Fibroblast of skin of left quadriceps (primary cell): ENCODE results near the gene ANKRD35.

Experiments used
- DNase-seq, 2 experiments: peaks; one replicate each; pipeline ENCODE4 v3.0.0-alpha.2; 2013; ENCODE audit warnings: low read depth in 2 of 2

ANKRD35 gene

GRCh38 chr1:145897969-145898368 lies 12.3 kb upstream of the ANKRD35 start:
- no peak for DNase-seq

DNA sequence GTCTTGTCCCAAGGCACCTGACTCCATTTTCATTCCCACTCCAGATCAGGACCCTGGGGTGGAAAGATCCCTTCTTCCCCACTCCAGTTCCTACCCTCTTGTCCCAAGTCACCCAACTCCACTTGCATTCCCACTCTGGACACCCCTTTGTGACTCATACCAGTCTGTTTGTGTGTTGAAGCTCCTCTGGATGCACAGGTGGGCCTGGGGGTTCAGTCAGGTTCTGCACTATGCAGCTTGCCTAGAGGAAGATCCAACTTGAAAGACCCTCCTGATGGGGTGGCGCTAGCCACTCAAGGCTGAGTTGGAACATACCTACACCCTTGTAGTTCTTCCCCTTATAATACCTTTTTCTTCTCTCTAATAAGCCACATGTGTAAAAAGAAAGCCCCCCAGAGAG lies 9.8 kb upstream of the ANKRD35 start:
- no peak for DNase-seq

GRCh38 chr1:145893306-145894055 lies 7.8 kb upstream of the ANKRD35 start:
- DNase-seq = no peak

DNA sequence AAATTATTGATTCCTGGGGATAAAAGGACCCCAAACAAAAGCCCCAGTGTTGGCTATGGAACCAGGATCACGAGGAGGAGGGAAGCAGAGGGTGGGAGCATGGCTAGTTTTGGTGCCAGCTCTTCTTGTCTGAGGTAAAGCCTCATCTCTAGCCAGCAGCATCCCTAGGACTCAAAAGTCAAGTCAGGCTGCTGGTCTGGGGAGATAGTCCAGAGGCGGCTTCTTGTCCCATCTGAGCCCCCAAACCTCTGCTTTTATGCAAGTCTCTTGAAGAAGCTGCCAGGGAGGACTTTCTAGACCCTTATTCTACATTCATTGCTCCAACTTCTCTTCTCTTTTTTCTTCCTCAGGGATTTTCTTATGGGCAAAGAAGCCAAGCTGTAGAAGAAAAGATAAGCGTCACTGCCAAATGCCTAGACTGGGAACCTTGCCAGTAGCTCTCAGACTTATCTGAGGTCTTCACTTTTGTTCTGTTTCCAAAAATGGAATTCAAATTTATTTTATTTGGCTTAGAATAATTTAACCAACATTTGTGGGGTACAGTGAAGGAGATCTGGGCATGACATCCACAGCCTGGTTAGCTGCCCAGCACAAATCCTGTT lies 6.9 kb upstream of the ANKRD35 start:
- peak in 1 of 2 experiments; percentile 28 for DNase-seq

GRCh38 chr1:145891587-145892485 lies 6.2 kb upstream of the ANKRD35 start:
- DNase-seq = peak; percentile 99

- DNase-seq = no peak
Measured at GRCh38 chr1:145891143-145891542, 5.5 kb upstream of the ANKRD35 start.

GRCh38 chr1:145889722-145890121 lies 4.1 kb upstream of the ANKRD35 start:
- DNase-seq = no peak

DNA sequence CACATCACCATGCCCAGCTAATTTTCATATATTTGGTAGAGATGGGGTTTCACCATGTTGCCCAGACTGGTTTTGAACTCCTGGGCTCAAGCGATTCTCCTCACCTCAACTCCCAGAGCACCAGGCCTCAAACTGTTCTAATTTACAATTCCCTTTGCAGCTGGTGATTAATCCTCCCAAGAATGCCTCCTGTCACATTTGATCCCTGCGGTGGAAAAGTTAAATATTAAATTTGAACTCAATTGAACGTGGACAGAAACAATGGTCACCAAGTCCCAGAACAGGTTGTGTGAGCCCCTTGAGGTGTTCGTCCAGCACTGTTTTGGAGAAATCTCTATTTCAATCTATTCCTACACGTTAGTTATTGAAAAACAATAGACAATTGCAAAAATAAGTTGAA lies 2.0 kb upstream of the ANKRD35 start:
- no peak for DNase-seq

DNA sequence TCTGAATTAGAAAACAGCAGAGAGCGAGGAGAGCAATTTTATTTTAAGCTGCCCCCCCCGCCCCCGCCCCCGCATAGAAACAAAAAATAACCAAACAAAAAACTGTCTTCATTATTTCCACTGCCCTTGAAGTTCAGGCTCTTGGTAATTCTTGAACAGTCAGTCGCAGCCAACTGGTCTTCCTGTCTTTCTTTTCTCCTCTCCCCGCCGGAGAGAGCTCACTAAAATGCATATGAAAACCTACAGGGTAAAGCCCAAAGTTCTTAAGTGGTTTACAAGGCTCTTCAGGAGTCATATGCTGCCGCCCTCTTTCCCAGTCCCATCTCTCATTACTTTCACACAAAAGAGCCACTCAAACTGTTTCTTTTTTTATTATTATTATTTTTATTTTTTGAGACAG lies 1.1 kb upstream of the ANKRD35 start:
- DNase-seq = no peak

DNA sequence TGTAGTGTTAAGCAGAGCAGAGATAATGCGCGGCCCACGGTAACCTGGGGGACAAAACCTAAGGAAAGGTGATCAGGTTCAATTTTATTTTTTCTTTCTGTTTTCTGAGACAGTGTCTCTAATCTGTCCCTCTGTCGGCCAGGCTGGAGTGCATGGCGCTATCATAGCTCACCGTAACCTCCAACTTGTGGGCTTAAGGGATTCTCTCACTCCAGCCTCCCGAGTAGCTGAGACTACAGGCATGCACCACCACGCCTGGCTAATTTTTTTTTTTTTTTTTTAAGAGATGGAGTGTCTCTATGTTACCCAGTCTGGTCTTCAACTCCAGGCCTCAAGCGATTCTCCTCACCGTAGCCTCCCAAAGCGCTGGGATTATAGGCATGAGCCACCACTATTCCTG lies 724 bp upstream of the ANKRD35 start:
- DNase-seq = no peak

DNA sequence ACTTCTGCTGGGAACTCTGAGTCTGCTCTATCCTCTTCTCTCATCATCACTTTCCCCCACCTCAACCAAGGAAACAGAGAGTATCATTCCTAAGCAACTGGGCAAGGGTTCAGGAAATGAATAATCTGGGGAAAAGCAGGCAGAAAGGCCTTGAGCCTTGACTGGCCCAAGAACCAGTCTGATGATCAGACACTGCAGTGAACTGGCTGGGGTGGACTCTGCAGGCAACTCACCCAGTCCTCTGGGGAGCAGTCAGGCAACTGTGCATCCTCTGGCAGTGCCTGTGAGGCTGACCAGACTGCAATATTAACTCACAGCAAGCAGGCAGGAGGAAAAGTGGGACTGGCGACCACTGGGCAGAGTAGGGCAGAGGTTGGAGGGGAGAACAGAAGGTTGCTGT lies 991 bp downstream of the ANKRD35 start:
- DNase-seq = no peak

GRCh38 chr1:145879775-145880174 lies 5.9 kb downstream of the ANKRD35 start:
- DNase-seq = no peak

- no peak for DNase-seq
Measured at GRCh38 chr1:145878724-145879123, 6.9 kb downstream of the ANKRD35 start.

DNA sequence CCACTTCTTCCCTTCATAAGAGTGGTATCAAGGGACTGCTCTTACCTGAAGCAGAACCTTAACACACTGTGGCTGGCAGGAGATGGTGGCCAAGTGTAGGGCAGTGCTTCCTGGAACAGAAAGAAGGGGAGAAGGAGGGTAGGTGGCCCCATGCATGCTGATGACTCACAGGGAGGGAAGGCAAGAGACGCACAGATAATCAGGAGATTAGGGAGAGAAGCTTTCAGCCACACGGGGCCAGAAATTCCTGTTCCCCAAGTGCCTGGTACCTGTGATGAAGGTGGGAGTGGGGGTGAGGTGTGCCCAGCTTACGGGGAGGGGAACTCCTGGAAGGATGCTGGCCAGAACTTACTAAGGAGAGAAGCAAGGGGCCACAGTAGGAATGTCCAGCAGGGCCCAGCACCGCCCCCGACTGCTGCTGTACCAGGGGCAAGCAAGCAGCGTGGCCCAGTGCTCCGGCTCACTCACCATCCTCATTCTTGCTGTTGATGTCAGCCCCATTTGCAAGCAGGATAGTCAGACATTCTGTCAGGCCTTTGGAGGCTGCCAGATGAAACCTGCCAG lies 7.7 kb downstream of the ANKRD35 start:
- DNase-seq = no peak

GRCh38 chr1:145874646-145875045 lies 11.0 kb downstream of the ANKRD35 start:
- no peak for DNase-seq

GRCh38 chr1:145871994-145872924 lies 13.4 kb downstream of the ANKRD35 start:
- no peak for DNase-seq

GRCh38 chr1:145868232-145868631 lies 17.4 kb downstream of the ANKRD35 start:
- DNase-seq = no peak

DNA sequence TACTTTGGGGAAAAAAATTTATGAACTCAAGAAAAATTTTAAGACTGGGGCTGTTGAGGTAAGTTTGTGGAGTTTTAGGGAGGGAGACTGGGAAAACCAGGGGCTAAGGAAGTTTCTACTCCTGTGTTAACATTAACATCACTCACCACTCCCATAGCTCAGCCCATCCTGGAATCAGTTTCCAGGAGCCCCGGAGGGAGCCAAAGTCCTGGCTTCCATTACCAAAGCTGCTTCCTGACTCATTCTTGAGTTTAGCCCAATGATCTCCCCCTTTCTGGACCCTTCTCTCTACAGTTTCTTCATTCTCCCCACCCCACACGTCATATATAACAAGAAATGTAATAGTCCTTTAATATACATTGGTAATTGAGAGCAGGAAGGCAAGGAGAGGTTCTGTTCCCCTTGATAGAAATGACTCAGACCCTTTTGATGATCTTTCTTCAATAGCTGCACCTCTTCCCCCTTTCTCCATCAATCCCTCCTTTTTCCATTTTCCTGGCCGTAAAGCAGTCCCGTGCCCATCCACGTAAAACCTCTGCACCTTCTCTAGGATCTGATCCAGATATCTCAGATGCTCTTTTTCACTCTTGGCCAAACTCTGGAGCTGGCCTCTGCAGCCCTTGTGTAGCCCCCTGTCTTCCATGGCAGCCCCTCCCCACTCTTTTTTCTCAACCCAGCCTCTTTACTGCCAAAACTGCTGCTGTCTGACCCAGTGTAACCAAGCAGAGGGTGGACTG lies 22.2 kb downstream of the ANKRD35 start:
- DNase-seq = no peak

DNA sequence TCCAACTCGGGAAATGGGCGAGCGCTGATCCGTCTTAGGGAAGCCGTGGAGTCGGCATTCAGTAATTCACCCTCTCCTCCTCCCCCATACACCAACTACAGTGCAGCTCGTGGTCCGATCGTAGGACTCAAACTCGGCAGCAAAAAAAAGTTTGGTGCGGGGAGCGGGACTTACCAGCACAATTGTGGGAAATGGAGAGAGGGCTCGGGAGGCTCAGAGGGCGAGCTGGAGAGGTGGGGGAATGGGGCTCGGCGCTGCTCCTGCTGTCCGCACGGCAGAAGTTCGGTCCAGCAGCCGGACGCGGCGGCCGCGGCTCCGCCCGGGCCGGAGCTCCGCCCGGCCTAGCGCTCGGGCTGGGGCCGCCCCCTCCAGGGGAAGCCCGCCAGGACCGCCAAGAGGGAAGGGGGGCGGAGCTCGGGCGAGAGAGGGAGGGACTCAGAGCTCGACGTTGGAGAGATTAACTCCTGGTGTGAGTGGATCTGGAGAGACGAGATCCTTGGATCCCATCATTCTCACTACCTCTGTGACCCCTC lies 26.1 kb downstream of the ANKRD35 start:
- DNase-seq = peak; percentile 71 to 75

DNA sequence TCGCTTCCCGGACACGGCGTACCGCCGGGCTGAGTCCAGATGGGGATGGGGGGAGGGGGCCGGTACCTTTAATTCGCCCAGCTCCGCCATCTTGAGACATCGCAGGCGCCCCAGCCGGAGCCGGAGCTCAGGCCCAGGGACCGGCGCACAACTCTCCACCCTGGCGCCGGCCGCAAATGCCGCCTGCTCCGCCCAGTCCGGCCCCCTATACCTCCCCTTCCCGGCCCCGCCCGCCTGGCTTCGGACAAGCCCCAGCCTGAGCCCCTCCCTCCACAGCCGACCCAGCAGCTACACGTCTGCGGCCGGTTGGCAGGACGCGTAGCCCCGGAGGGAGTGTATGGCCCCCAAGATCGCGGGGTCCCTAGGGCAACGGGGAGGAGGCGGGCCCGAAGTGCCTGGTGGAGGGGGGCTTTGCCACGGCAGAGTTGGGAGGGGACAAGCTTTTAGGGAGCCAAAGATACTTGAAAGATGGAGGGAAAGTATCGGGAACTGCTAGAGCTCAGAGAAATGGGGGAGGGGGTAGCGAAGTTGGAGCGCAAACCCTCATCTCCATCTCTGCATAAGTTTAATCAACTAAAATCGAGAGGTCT lies 26.7 kb downstream of the ANKRD35 start, which contains the start of gene PIAS3:
TSS of gene PIAS3 (minus strand) at position 181 of the 590 bp plus-strand sequence. CDS start at position 90, 91 bp downstream.
- peak; percentile 87 to 89 for DNase-seq
